H9 (cell line): Measurements from ENCODE around the gene GMPPB. TPM values are rescaled to one million over a fixed set of nuclear protein-coding genes. Genes with fewer than 3 reads are reported as not detected.
"Not testable (repeated sequence)": the region's sequence is repeated elsewhere in the genome, so short reads cannot be mapped to it uniquely, and the experiment has no call there.

Source experiments
- DNase-seq: peaks from one replicate; pipeline ENCODE4 v3.0.0-alpha.2; 2017
- H2AFZ ChIP-seq: one replicate; pipeline ENCODE4 v1.6.1; 2013; ENCODE audit warnings: mild to moderate bottlenecking, low read length, control low read depth, moderate library complexity
- H2AK5ac ChIP-seq: 2 replicates; pipeline ENCODE4 v1.6.1; 2013; ENCODE audit warnings: low read length, control low read depth, mixed read lengths; ENCODE audit not compliant: insufficient read length
- H2BK120ac ChIP-seq: one replicate; pipeline ENCODE4 v1.6.1; 2013; ENCODE audit warnings: low read depth, mild to moderate bottlenecking, low read length, control low read depth, inconsistent platforms; ENCODE audit not compliant: poor library complexity, severe bottlenecking
- H2BK12ac ChIP-seq: 2 replicates; pipeline ENCODE4 v1.6.1; 2013; ENCODE audit warnings: low read length, control low read depth, mixed read lengths, low read depth; ENCODE audit not compliant: insufficient read length
- H2BK15ac ChIP-seq: 2 replicates; pipeline ENCODE4 v1.6.1; 2013; ENCODE audit warnings: low read depth, low read length, control low read depth
- H2BK20ac ChIP-seq: one replicate; pipeline ENCODE4 v1.6.1; 2013; ENCODE audit warnings: low read depth, mild to moderate bottlenecking, low read length, control low read depth, inconsistent platforms; ENCODE audit not compliant: poor library complexity, severe bottlenecking
- H2BK5ac ChIP-seq: 2 replicates; pipeline ENCODE4 v1.6.1; 2013; ENCODE audit warnings: low read length, control low read depth, mixed read lengths; ENCODE audit not compliant: insufficient read length
- H3K14ac ChIP-seq: 2 replicates; pipeline ENCODE4 v1.6.1; 2013; ENCODE audit warnings: low read length, control low read depth; ENCODE audit not compliant: insufficient read depth
- H3K18ac ChIP-seq: 2 replicates; pipeline ENCODE4 v1.6.1; 2013; ENCODE audit warnings: low read depth, mild to moderate bottlenecking, mixed read lengths, low read length, control low read depth; ENCODE audit not compliant: insufficient read length
- H3K23ac ChIP-seq: 2 replicates; pipeline ENCODE4 v1.6.1; 2013; ENCODE audit warnings: low read length, control low read depth, mixed read lengths, low read depth; ENCODE audit not compliant: insufficient read length
- H3K23me2 ChIP-seq: 2 replicates; pipeline ENCODE4 v1.6.1; 2013; ENCODE audit warnings: low read depth, mild to moderate bottlenecking, mixed read lengths, low read length, control low read depth; ENCODE audit not compliant: insufficient read length, poor library complexity, severe bottlenecking
- H3K27ac ChIP-seq: 2 replicates; pipeline ENCODE4 v1.5.1; 2013; ENCODE audit warnings: low read length, control low read depth, mixed read lengths, low read depth; ENCODE audit not compliant: insufficient read length
- H3K27me3 ChIP-seq: 2 replicates; pipeline ENCODE4 v1.6.1; 2013; ENCODE audit warnings: low read length, control low read depth, inconsistent platforms; ENCODE audit not compliant: insufficient read depth
- H3K4ac ChIP-seq: 2 replicates; pipeline ENCODE4 v1.6.1; 2013; ENCODE audit warnings: low read depth, mild to moderate bottlenecking, control low read depth, inconsistent platforms, low read length, moderate library complexity
- H3K4me1 ChIP-seq: 2 replicates; pipeline ENCODE4 v1.6.1; 2013; ENCODE audit warnings: low read length, control low read depth, inconsistent platforms; ENCODE audit not compliant: insufficient read depth
- H3K4me2 ChIP-seq: 2 replicates; pipeline ENCODE4 v1.6.1; 2013; ENCODE audit warnings: low read length, control low read depth, mixed read lengths; ENCODE audit not compliant: insufficient read length, insufficient read depth
- H3K56ac ChIP-seq: 2 replicates; pipeline ENCODE4 v1.6.1; 2013; ENCODE audit warnings: low read depth, mild to moderate bottlenecking, mixed read lengths, low read length, control low read depth; ENCODE audit not compliant: insufficient read length
- H3K79me1 ChIP-seq: 2 replicates; pipeline ENCODE4 v1.6.1; 2013; ENCODE audit warnings: low read depth, mild to moderate bottlenecking, moderate library complexity, low read length, control low read depth, inconsistent platforms; ENCODE audit not compliant: insufficient read depth, poor library complexity, severe bottlenecking
- H3K79me2 ChIP-seq: 2 replicates; pipeline ENCODE4 v1.6.1; 2013; ENCODE audit warnings: low read length, control low read depth, inconsistent platforms; ENCODE audit not compliant: insufficient read depth
- H3K9ac ChIP-seq: 2 replicates; pipeline ENCODE4 v1.6.1; 2013; ENCODE audit warnings: low read length, control low read depth, mixed read lengths; ENCODE audit not compliant: insufficient read length; ENCODE audit errors: extremely low read depth
- H3K9me3 ChIP-seq: one replicate; pipeline ENCODE4 v1.6.1; 2013; ENCODE audit warnings: low read depth, low read length, inconsistent platforms; ENCODE audit not compliant: control insufficient read depth
- H3T11ph ChIP-seq: one replicate; pipeline ENCODE4 v1.6.1; 2013; ENCODE audit warnings: mild to moderate bottlenecking, low read length, control low read depth, inconsistent platforms
- H4K20me1 ChIP-seq: one replicate; pipeline ENCODE4 v1.6.1; 2013; ENCODE audit not compliant: control insufficient read depth, insufficient read length, insufficient read depth
- H4K5ac ChIP-seq: 2 replicates; pipeline ENCODE4 v1.6.1; 2013; ENCODE audit warnings: low read depth, mild to moderate bottlenecking, mixed read lengths, low read length, control low read depth; ENCODE audit not compliant: insufficient read length
- H4K8ac ChIP-seq: replicated peaks from 2 replicates; pipeline ENCODE4 v1.6.1; 2013; ENCODE audit warnings: low read length, control low read depth, mixed read lengths, low read depth; ENCODE audit not compliant: insufficient read length
- H4K91ac ChIP-seq: 2 replicates; pipeline ENCODE4 v1.6.1; 2013; ENCODE audit warnings: low read depth, mild to moderate bottlenecking, moderate library complexity, mixed read lengths, low read length, control low read depth; ENCODE audit not compliant: insufficient read length
- H3K27ac Mint-ChIP-seq, 3 experiments: 2 replicates in 2 of 3; 3 replicates in 1 of 3; pipeline ENCODE4 v1.8.0; 2020 to 2021; ENCODE audit warnings: mixed read lengths in 3 of 3, mild to moderate bottlenecking in 1 of 3, moderate library complexity in 1 of 3
- H3K27me3 Mint-ChIP-seq: 2 replicates; pipeline ENCODE4 v1.8.0; 2021; ENCODE audit warnings: low read depth, mild to moderate bottlenecking, moderate library complexity, mixed read lengths
- H3K36me3 Mint-ChIP-seq, 3 experiments: 2 replicates in 2 of 3; 3 replicates in 1 of 3; pipeline ENCODE4 v1.8.0; 2020 to 2021; ENCODE audit warnings: low read depth in 3 of 3, mixed read lengths in 3 of 3; ENCODE audit not compliant: insufficient read depth in 1 of 3
- H3K4me1 Mint-ChIP-seq, 2 experiments: 2 replicates each; pipeline ENCODE4 v1.8.0; 2020; ENCODE audit warnings: mixed read lengths in 2 of 2
- H3K4me3 Mint-ChIP-seq, 2 experiments: 2 replicates in 1 of 2; 3 replicates in 1 of 2; pipeline ENCODE4 v1.8.0; 2020 to 2021; ENCODE audit warnings: mild to moderate bottlenecking in 2 of 2, mixed read lengths in 2 of 2, moderate library complexity in 1 of 2
- H3K9me3 Mint-ChIP-seq, 2 experiments: 2 replicates in 1 of 2; 3 replicates in 1 of 2; pipeline ENCODE4 v1.8.0; 2020; ENCODE audit warnings: mild to moderate bottlenecking in 2 of 2, mixed read lengths in 2 of 2, moderate library complexity in 1 of 2
- CTCF ChIP-seq: fragments of 200-600 bp; sonication (generic); conservative IDR thresholded peaks from 3 replicates; pipeline ENCODE4 v1.8.0; 2021; ENCODE audit warnings: antibody characterized with exemption, mild to moderate bottlenecking
- WGBS: extraction: QIAGEN DNeasy Blood & Tissue Kit; methylation state at CpG from one replicate; pipeline ENCODE4 v1.1.7; 2013; ENCODE audit warnings: missing lambda C conversion rate, low lambda C conversion rate, mixed read lengths; ENCODE audit not compliant: insufficient read length; ENCODE audit errors: extremely low coverage; 5-methylcytosine and 5-hydroxymethylcytosine counted together
- total RNA-seq: library from RNA; stranded (reverse); gene quantifications from 2 replicates; pipeline ENCODE4 v1.2.1, GENCODE V29; 2021

The GMPPB gene
- total RNA-seq, 1 experiment from 2014 or later = 31.1 TPM

- no CpG with 5 or more reads among the region's 2 CpGs for WGBS
- H3K4me2 ChIP-seq, H3K27me3 ChIP-seq, DNase-seq, H3K9me3 ChIP-seq, H2BK20ac ChIP-seq, H3K4me3 Mint-ChIP-seq, H3K9ac ChIP-seq, H3K79me2 ChIP-seq, H3K18ac ChIP-seq, H4K5ac ChIP-seq, H2BK12ac ChIP-seq, H2BK15ac ChIP-seq, H3T11ph ChIP-seq, H3K4ac ChIP-seq, H3K56ac ChIP-seq, H2AFZ ChIP-seq, H2AK5ac ChIP-seq, H3K79me1 ChIP-seq, H3K14ac ChIP-seq, H3K23me2 ChIP-seq, H3K27me3 Mint-ChIP-seq, H3K23ac ChIP-seq, H4K91ac ChIP-seq, H2BK5ac ChIP-seq, H3K4me1 ChIP-seq, H3K27ac Mint-ChIP-seq, H4K8ac ChIP-seq, H3K9me3 Mint-ChIP-seq, H3K27ac ChIP-seq, H2BK120ac ChIP-seq, H4K20me1 ChIP-seq: not testable (repeated sequence)
- Mint-ChIP-seq H3K36me3 (peaks cover 17 to 45% (median 42%) of the 10 kb centered on the region in 3 experiments; a peak in 6 of 7 replicates), H3K4me1 (peaks cover 11 to 22% of the 10 kb centered on the region in 2 experiments)
- peak; percentile 18; the same call in 1 of the 3 replicates for TF ChIP-seq CTCF
Observed at GRCh38 chr3:49684453-49684852, 39.3 kb downstream of the GMPPB start.
